Spleen (tissue), 11 donors: Measurements from ENCODE around the gene GOLGA6L2. TPM values are rescaled to one million over a fixed set of nuclear protein-coding genes. Genes with fewer than 3 reads are reported as not detected.
"Not testable (repeated sequence)": the region's sequence is repeated elsewhere in the genome, so short reads cannot be mapped to it uniquely, and the experiment has no call there.

Source experiments
- DNase-seq: peaks from one replicate; pipeline ENCODE4 v3.0.0-alpha.2; 2020
- H3K27ac ChIP-seq, 8 donors: fragments of 200-600 bp; sonication (generic) in 7 of 8; 1 replicate in 4 of 8; 2 replicates in 4 of 8; pipeline versions ENCODE4 v1.5.0 to v1.8.0; 2016 to 2021; ENCODE audit warnings: inconsistent platforms in 4 of 8, mild to moderate bottlenecking in 4 of 8, moderate library complexity in 1 of 8
- H3K27me3 ChIP-seq, 7 donors: fragments of 200-600 bp; sonication (generic) in 6 of 7; replicated peaks in 1 of 7; 1 replicate in 4 of 7; 2 replicates in 3 of 7; pipeline versions ENCODE4 v1.5.0 to v1.8.0; 2016 to 2021; ENCODE audit warnings: inconsistent platforms in 3 of 7, mild to moderate bottlenecking in 1 of 7
- H3K36me3 ChIP-seq, 6 donors: fragments of 200-600 bp; sonication (generic) in 5 of 6; 1 replicate in 4 of 6; 2 replicates in 2 of 6; pipeline versions ENCODE4 v1.5.0 to v1.8.0; 2016 to 2021; ENCODE audit warnings: inconsistent platforms in 2 of 6
- H3K4me1 ChIP-seq, 6 donors: fragments of 200-600 bp; sonication (generic) in 5 of 6; 1 replicate in 3 of 6; 2 replicates in 3 of 6; pipeline versions ENCODE4 v1.5.0 to v1.8.0; 2016 to 2021; ENCODE audit warnings: inconsistent platforms in 3 of 6
- H3K4me3 ChIP-seq, 8 donors: fragments of 200-600 bp; sonication (generic) in 7 of 8; 1 replicate in 4 of 8; 2 replicates in 4 of 8; pipeline versions ENCODE4 v1.5.0 to v1.8.0; 2016 to 2021; ENCODE audit warnings: inconsistent platforms in 4 of 8, mild to moderate bottlenecking in 4 of 8, moderate library complexity in 2 of 8
- H3K9me3 ChIP-seq, 8 donors: fragments of 200-600 bp; sonication (generic) in 7 of 8; 1 replicate in 4 of 8; 2 replicates in 4 of 8; pipeline versions ENCODE4 v1.5.0 to v1.8.0; 2016 to 2021; ENCODE audit warnings: inconsistent platforms in 4 of 8
- CTCF ChIP-seq, 11 experiments: fragments of 200-600 bp in 7 of 11; fragments of 450-650 bp in 4 of 11; sonication (generic) in 4 of 11; IDR thresholded peaks in 8 of 11; conservative IDR thresholded peaks in 3 of 11; 1 replicate in 7 of 11; 2 replicates in 4 of 11; pipeline versions ENCODE4 v1.4.0 to v1.8.0; 2016 to 2021; ENCODE audit warnings: antibody characterized with exemption in 11 of 11, inconsistent platforms in 4 of 11, mild to moderate bottlenecking in 1 of 11
- POLR2A ChIP-seq, 3 donors: fragments of 450-650 bp; IDR thresholded peaks; one replicate each; pipeline ENCODE4 v1.5.1; 2017; ENCODE audit warnings: antibody characterized with exemption in 3 of 3, mild to moderate bottlenecking in 1 of 3
- POLR2AphosphoS5 ChIP-seq, 3 donors: sonication (generic); formaldehyde crosslinking; IDR thresholded peaks; one replicate each; pipeline ENCODE4 v1.5.1; 2017; ENCODE audit warnings: antibody characterized with exemption in 3 of 3
- WGBS, 5 donors: extraction: QIAGEN DNeasy Blood & Tissue Kit in 3 of 5; methylation state at CpG; one replicate each; pipeline versions ENCODE4 v1.1.5 to v1.1.7; 2013 to 2018; 5-methylcytosine and 5-hydroxymethylcytosine counted together
- intact Hi-C: fragments of 100-400 bp; cut with DNase I; formaldehyde crosslinking; loops from one replicate; pipeline ENCODE4 v1.15.0; 2023; ENCODE audit warnings: low total_unique reads
- polyA plus RNA-seq, 3 donors: library from polyadenylated mRNA; stranded (reverse); fragments of 200-250 nt; gene quantifications; one replicate each; pipeline ENCODE4 v1.2.1, GENCODE V29; 2013
- total RNA-seq, 7 donors: library from RNA; depleted of rRNA in 3 of 7; stranded (reverse); fragments of >200 nt in 3 of 7; fragmentation: NEBNext Ultra II Directional in 4 of 7; extraction: Animal tissue kit (Norgen Biotek cat#: 25700) in 4 of 7; gene quantifications; one replicate each; pipeline versions ENCODE4 v1.1.0 to v1.2.1, GENCODE V29; 2016 to 2021
- donor health status: healthy with polysubstance abuse.
- donor health status: DM: no; HTN: no; CAD: no; lungs with moderate emphysema.
- donor health status: DM: no; HTN: no; CAD: no.
- donor health status: Bipolar disorder and iron deficiency.
- donor health status: healthy.
- donor health status: DM: no; HTN: no; CAD: no.
- donor health status: DM: yes; HTN: yes; CAD: no.

The GOLGA6L2 gene
- total and polyA plus RNA-seq, 10 donors, result not detected

GRCh38 chr15:23437146-23437545 is 9.9 kb downstream of the GOLGA6L2 start:
- H3K4me1 ChIP-seq, result no peaks in the 10 kb centered on the region
- no peaks in the 10 kb centered on the region for H3K36me3 ChIP-seq
- no peak overlapping the region for H3K4me3 ChIP-seq
- H3K27ac ChIP-seq, result no peak overlapping the region
- H3K9me3 ChIP-seq, result no peaks in the 10 kb centered on the region
- 74 to 81% (median 76%) methylated on average over 9 of the region's 9 CpGs for WGBS, 5 donors
- TF ChIP-seq POLR2A (IDR thresholded peaks at IDR 0.05), result no peak
- TF ChIP-seq POLR2AphosphoS5 (IDR thresholded peaks at IDR 0.05), result no peak
- no peak for TF ChIP-seq CTCF (IDR thresholded peaks at IDR 0.05 in 8 of 11, conservative IDR thresholded peaks at IDR 0.05 in 3 of 11)
- no peaks in the 10 kb centered on the region for H3K27me3 ChIP-seq
- intact Hi-C loops, result no loop called here
- DNase-seq, result no peak

GRCh38 chr15:23436421-23436820 is 10.6 kb downstream of the GOLGA6L2 start:
- WGBS, 5 donors, result 81 to 85% (median 82%) methylated on average over 12 of the region's 12 CpGs
- no peaks in the 10 kb centered on the region for H3K27me3 ChIP-seq

GRCh38 chr15:23434699-23435098 is 12.3 kb downstream of the GOLGA6L2 start:
- H3K9me3 ChIP-seq, H3K4me1 ChIP-seq, H3K4me3 ChIP-seq, H3K27ac ChIP-seq, H3K36me3 ChIP-seq, H3K27me3 ChIP-seq, DNase-seq, intact Hi-C loops: not testable (repeated sequence)
- 85 to 98% (median 92%) methylated on average over 2 of the region's 2 CpGs for WGBS, 5 donors

More at GRCh38 chr15:23436421-23436820, 10.6 kb downstream of the GOLGA6L2 start:
- no peaks in the 10 kb centered on the region for H3K4me1 ChIP-seq
- TF ChIP-seq CTCF (IDR thresholded peaks at IDR 0.05 in 8 of 11, conservative IDR thresholded peaks at IDR 0.05 in 3 of 11), result no peak
- TF ChIP-seq POLR2AphosphoS5 (IDR thresholded peaks at IDR 0.05), result no peak
- TF ChIP-seq POLR2A (IDR thresholded peaks at IDR 0.05), result no peak
- no peaks in the 10 kb centered on the region for H3K36me3 ChIP-seq
- intact Hi-C loops, result no loop called here
- H3K4me3 ChIP-seq, result no peak overlapping the region
- H3K27ac ChIP-seq, result no peak overlapping the region
- no peak for DNase-seq
- H3K9me3 ChIP-seq, result no peaks in the 10 kb centered on the region

GRCh38 chr15:23425327-23425726 is 21.7 kb downstream of the GOLGA6L2 start:
- H3K36me3 ChIP-seq, H3K27me3 ChIP-seq, H3K4me3 ChIP-seq, H3K4me1 ChIP-seq, H3K9me3 ChIP-seq, intact Hi-C loops, DNase-seq, H3K27ac ChIP-seq: not testable (repeated sequence)
- 84 to 98% (median 93%) methylated on average over 6 to 8 of the region's 8 CpGs for WGBS, 5 donors

- intact Hi-C loops, result no loop called here
- WGBS, 5 donors, result 87 to 91% (median 90%) methylated on average over 13 of the region's 13 CpGs
These were observed 22.7 kb downstream of the GOLGA6L2 start for GRCh38 chr15:23424111-23424904.

More at GRCh38 chr15:23424111-23424904, 22.7 kb downstream of the GOLGA6L2 start:
- no peak overlapping the region for H3K4me3 ChIP-seq
- TF ChIP-seq POLR2AphosphoS5 (IDR thresholded peaks at IDR 0.05), result no peak
- TF ChIP-seq POLR2A (IDR thresholded peaks at IDR 0.05), result no peak
- TF ChIP-seq CTCF (IDR thresholded peaks at IDR 0.05 in 8 of 11, conservative IDR thresholded peaks at IDR 0.05 in 3 of 11), result no peak
- no peak for DNase-seq
- H3K9me3 ChIP-seq, result no peaks in the 10 kb centered on the region
- H3K36me3 ChIP-seq, result no peaks in the 10 kb centered on the region
- H3K27me3 ChIP-seq, result no peaks in the 10 kb centered on the region
- no peaks in the 10 kb centered on the region for H3K4me1 ChIP-seq
- no peak overlapping the region for H3K27ac ChIP-seq
